Ishikawa (cell line): ENCODE data around the gene TMEM184C.

Source experiments
- CREB1 ChIP-seq: IDR thresholded peaks from 2 replicates; pipeline ENCODE4 v1.6.1; 2012; ENCODE audit warnings: low read depth
- EGR1 ChIP-seq: IDR thresholded peaks from 2 replicates; pipeline ENCODE4 v1.6.1; 2012
- EP300 ChIP-seq: IDR thresholded peaks from 2 replicates; pipeline ENCODE4 v1.6.1; 2012; ENCODE audit warnings: borderline replicate concordance
- FOXM1 ChIP-seq: IDR thresholded peaks from 2 replicates; pipeline ENCODE4 v1.6.1; 2012; ENCODE audit warnings: low read depth, borderline replicate concordance
- NFIC ChIP-seq: IDR thresholded peaks from 2 replicates; pipeline ENCODE4 v1.6.1; 2012
- RAD21 ChIP-seq: IDR thresholded peaks from 2 replicates; pipeline ENCODE4 v1.6.1; 2012; ENCODE audit warnings: low read depth
- TAF1 ChIP-seq: IDR thresholded peaks from 2 replicates; pipeline ENCODE4 v1.6.1; 2012; ENCODE audit warnings: low read depth, mild to moderate bottlenecking
- TCF12 ChIP-seq: IDR thresholded peaks from 2 replicates; pipeline ENCODE4 v1.6.1; 2012; ENCODE audit warnings: low read depth
- YY1 ChIP-seq: IDR thresholded peaks from 2 replicates; pipeline ENCODE4 v1.6.1; 2012; ENCODE audit warnings: low read depth
- ZBTB7A ChIP-seq: IDR thresholded peaks from 2 replicates; pipeline ENCODE4 v1.6.1; 2012; ENCODE audit warnings: low read depth
- TF ChIP-seq, protein P1 (sequence below): IDR thresholded peaks from 2 replicates; pipeline ENCODE4 v1.6.1; 2012; ENCODE audit warnings: low read depth, mild to moderate bottlenecking
- TF ChIP-seq, protein P2 (sequence below): IDR thresholded peaks from 2 replicates; pipeline ENCODE4 v1.6.1; 2012
- TF ChIP-seq, protein P3 (sequence below): IDR thresholded peaks from 2 replicates; pipeline ENCODE4 v1.6.1; 2012

DNA sequence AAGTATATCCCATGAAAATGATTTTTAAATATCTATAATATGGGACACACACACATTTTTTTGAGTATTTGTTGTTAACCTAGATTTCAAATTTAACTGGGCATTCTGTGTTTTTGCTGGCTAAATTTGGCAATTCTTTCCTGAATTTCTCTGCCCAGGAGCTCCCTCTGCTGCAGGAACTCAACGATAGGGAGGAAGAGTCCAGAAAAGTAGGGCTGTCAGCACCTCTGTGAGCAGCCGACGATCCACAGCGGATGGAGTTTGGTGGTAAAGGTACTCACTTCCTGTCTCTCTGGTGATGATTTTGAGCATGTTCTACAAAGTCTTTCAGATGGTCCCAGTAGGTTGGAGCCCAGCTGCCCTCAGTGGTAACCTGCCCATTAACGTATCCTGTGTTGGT is 23.1 kb upstream of the TMEM184C start:
- TF ChIP-seq TAF1 (no peak), EGR1 (no peak), EP300 (no peak), RAD21 (no peak), NFIC (no peak), TCF12 (no peak), FOXM1 (no peak), ZBTB7A (no peak), YY1 (no peak), CREB1 (no peak)
- TF ChIP-seq, protein P1, sequence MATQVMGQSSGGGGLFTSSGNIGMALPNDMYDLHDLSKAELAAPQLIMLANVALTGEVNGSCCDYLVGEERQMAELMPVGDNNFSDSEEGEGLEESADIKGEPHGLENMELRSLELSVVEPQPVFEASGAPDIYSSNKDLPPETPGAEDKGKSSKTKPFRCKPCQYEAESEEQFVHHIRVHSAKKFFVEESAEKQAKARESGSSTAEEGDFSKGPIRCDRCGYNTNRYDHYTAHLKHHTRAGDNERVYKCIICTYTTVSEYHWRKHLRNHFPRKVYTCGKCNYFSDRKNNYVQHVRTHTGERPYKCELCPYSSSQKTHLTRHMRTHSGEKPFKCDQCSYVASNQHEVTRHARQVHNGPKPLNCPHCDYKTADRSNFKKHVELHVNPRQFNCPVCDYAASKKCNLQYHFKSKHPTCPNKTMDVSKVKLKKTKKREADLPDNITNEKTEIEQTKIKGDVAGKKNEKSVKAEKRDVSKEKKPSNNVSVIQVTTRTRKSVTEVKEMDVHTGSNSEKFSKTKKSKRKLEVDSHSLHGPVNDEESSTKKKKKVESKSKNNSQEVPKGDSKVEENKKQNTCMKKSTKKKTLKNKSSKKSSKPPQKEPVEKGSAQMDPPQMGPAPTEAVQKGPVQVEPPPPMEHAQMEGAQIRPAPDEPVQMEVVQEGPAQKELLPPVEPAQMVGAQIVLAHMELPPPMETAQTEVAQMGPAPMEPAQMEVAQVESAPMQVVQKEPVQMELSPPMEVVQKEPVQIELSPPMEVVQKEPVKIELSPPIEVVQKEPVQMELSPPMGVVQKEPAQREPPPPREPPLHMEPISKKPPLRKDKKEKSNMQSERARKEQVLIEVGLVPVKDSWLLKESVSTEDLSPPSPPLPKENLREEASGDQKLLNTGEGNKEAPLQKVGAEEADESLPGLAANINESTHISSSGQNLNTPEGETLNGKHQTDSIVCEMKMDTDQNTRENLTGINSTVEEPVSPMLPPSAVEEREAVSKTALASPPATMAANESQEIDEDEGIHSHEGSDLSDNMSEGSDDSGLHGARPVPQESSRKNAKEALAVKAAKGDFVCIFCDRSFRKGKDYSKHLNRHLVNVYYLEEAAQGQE = no peak
- TF ChIP-seq, protein P2, sequence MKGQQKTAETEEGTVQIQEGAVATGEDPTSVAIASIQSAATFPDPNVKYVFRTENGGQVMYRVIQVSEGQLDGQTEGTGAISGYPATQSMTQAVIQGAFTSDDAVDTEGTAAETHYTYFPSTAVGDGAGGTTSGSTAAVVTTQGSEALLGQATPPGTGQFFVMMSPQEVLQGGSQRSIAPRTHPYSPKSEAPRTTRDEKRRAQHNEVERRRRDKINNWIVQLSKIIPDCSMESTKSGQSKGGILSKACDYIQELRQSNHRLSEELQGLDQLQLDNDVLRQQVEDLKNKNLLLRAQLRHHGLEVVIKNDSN = no peak
- TF ChIP-seq, protein P3, sequence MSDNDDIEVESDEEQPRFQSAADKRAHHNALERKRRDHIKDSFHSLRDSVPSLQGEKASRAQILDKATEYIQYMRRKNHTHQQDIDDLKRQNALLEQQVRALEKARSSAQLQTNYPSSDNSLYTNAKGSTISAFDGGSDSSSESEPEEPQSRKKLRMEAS = no peak
